A549 treated with CpdA at 1 μM for 4 hours (cell line): Measurements from ENCODE around the gene ERLIN1. TPM values are rescaled to one million over a fixed set of nuclear protein-coding genes. Genes with fewer than 3 reads are reported as not detected.

Source experiments
- total RNA-seq: library from RNA; stranded (reverse); fragments of 200-300 nt; extraction: Qiagen RNA extraction; gene quantifications from 5 replicates; pipeline ENCODE4 v1.2.3, GENCODE V29; 2022; ENCODE audit warnings: low read depth

The ERLIN1 gene
- total RNA-seq: 46.4 to 75.8 TPM (median 55.0 TPM) in 5 replicates

DNA sequence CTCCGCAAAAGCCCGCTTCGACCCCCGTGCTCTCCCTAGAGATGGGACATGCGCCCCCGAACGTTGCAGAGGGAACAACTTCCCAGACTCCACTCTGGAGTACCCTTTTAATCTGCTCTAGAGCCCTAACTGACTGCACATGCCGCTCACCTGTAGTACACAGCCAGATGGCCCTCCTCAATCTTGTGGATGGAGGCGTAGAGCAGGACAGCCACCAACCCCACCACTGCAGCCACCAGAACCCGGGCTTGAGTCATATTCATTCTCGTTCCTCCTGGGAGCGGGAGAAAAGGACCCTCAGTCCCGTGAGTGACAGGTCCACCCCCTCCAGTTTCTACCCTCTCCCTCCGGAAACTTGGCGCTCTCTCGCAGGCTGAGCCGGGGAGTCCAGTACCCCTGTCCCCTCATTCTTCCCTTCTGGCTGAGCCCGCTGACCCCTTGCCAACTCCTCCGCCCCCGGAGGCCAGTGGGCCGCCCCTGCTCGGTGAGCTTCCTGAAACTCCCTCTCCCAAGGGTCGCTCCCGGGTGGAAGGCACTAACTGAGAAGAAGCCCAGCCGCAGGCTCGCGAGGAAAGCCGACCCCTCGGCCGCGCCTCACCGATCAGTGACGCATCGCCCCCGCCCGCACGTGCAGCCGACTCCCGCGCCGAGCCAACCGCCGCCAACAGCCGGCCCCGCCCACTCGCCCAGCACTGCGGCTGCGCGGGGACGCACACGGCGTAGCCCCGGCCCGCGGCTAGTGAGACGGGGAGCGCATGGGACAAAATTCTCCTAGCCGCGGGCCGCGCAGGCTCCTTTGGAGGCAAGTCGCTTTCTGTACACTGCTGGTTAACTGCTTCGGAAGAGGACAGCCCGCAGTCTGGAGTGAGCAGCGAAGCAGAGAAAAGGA lies at the start of gene ERLIN1:
TSS of gene ERLIN1 (minus strand) at position 666 of the 889 bp plus-strand sequence. CDS start at position 263, 403 bp downstream.

Other genes with a start within 250 kb of the ERLIN1 start
- gene DNMBP, start 176.1 kb downstream of the ERLIN1 start, total RNA-seq: 25.1 to 40.5 TPM (median 29.0 TPM) in 5 replicates
- 0.17 to 0.51 TPM (median 0.24 TPM) in 5 replicates for gene CPN1, start 104.2 kb downstream of the ERLIN1 start, total RNA-seq
- gene CHUK, start 43.6 kb upstream of the ERLIN1 start, total RNA-seq: 20.4 to 26.5 TPM (median 22.0 TPM) in 5 replicates
- 20.0 to 25.6 TPM (median 22.7 TPM) in 5 replicates for gene CWF19L1, start 81.6 kb upstream of the ERLIN1 start, total RNA-seq
- 96.0 to 127 TPM (median 100 TPM) in 5 replicates for gene BLOC1S2, start 100.7 kb upstream of the ERLIN1 start, total RNA-seq
- 0.09 to 0.15 TPM in 2 of 5 replicates, not detected in the others for gene PKD2L1, start 144.2 kb upstream of the ERLIN1 start, total RNA-seq
- 147 to 216 TPM (median 184 TPM) in 5 replicates for gene SCD, start 161.2 kb upstream of the ERLIN1 start, total RNA-seq